ENCODE data around the gene GOLGA8F.
"Not testable (repeated sequence)": the region's sequence is repeated elsewhere in the genome, so short reads cannot be mapped to it uniquely, and the experiment has no call there.

GRCh38 chr15:28435594-28435993, 57.1 kb downstream of the GOLGA8F start:
- not testable (repeated sequence) for TF ChIP-seq SNAI2 (CRISPR knock-in tag; IDR thresholded peaks at IDR 0.05); PPARA (CRISPR knock-in tag; IDR thresholded peaks at IDR 0.05; ENCODE audit: borderline replicate concordance)

All from SK-N-SH treated with all-trans-retinoic acid at 6 μM for 48 hours (cell line).